Fibroblast of lung (primary cell): Measurements from ENCODE around the gene RANGRF.

ENCODE experiments used
- CTCF ChIP-seq, 2 donors: IDR thresholded peaks in 1 of 2; conservative IDR thresholded peaks in 1 of 2; 1 replicate in 1 of 2; 2 replicates in 1 of 2; pipeline ENCODE4 v1.5.1; 2011 to 2012; ENCODE audit warnings: low read length in 2 of 2, control low read depth in 1 of 2, inconsistent platforms in 1 of 2, low read depth in 1 of 2, mild to moderate bottlenecking in 1 of 2
- EZH2 ChIP-seq: IDR thresholded peaks from 2 replicates; pipeline ENCODE4 v1.5.1; 2012; ENCODE audit warnings: low read length, control low read depth, mild to moderate bottlenecking; ENCODE audit errors: missing control alignments

- TF ChIP-seq EZH2 = no peak
- TF ChIP-seq CTCF (conservative IDR thresholded peaks at IDR 0.05 in 1 of 2, IDR thresholded peaks at IDR 0.05 in 1 of 2; ENCODE audit: low read depth in 1 of 2, low read length in 2 of 2) = no peak
Observed at GRCh38 chr17:8322061-8322460, 33.6 kb downstream of the RANGRF start.
